HepG2 (cell line): ENCODE data around the gene MBTD1. TPM values are rescaled to one million over a fixed set of nuclear protein-coding genes. Genes with fewer than 3 reads are reported as not detected.
A peak's percentile ranks its signal among the peaks of the same experiment; 100 is the strongest.

Experiments used
- GRHL1 ChIP-seq: sonication (generic); formaldehyde crosslinking; conservative IDR thresholded peaks from 2 replicates; pipeline ENCODE4 v1.8.0; 2022; ENCODE audit warnings: missing genetic modification reagents
- HNF1A ChIP-seq, 2 experiments: sonication (generic) in 1 of 2; formaldehyde crosslinking in 1 of 2; IDR thresholded peaks; 2 replicates each; pipeline versions ENCODE4 v1.4.0 to v1.6.1; 2016 to 2020; ENCODE audit warnings: borderline replicate concordance in 1 of 2, low read depth in 1 of 2, mild to moderate bottlenecking in 1 of 2, missing genetic modification reagents in 1 of 2
- IRF2 ChIP-seq: IDR thresholded peaks from 2 replicates; pipeline ENCODE4 v1.6.1; 2018; ENCODE audit warnings: missing genetic modification reagents, missing compliant biosample characterization
- MTA3 ChIP-seq: sonication (generic); formaldehyde crosslinking; IDR thresholded peaks from 2 replicates; pipeline ENCODE4 v1.4.0; 2020; ENCODE audit warnings: missing genetic modification reagents
- NFYC ChIP-seq: IDR thresholded peaks from 2 replicates; pipeline ENCODE4 v1.6.1; 2016; ENCODE audit warnings: missing genetic modification reagents, missing compliant biosample characterization
- NR2F2 ChIP-seq: IDR thresholded peaks from 2 replicates; pipeline ENCODE4 v1.6.1; 2012; ENCODE audit warnings: low read depth, inconsistent platforms, borderline replicate concordance
- PCBP1 ChIP-seq: fragments of 200-400 bp; formaldehyde crosslinking; IDR thresholded peaks from 2 replicates; pipeline ENCODE4 v1.6.1; 2017; ENCODE audit warnings: mild to moderate bottlenecking, low read depth, low read length, borderline replicate concordance
- RAD51 ChIP-seq: fragments of 450-650 bp; IDR thresholded peaks from 2 replicates; pipeline ENCODE4 v1.6.1; 2016; ENCODE audit warnings: borderline replicate concordance
- RBFOX2 ChIP-seq: fragments of 200-400 bp; formaldehyde crosslinking; IDR thresholded peaks from 2 replicates; pipeline ENCODE4 v1.6.1; 2017; ENCODE audit warnings: low read depth, mild to moderate bottlenecking, low read length
- SAP130 ChIP-seq: IDR thresholded peaks from 2 replicates; pipeline ENCODE4 v1.6.1; 2016; ENCODE audit warnings: low read depth
- ZNF274 ChIP-seq: sonication (generic); formaldehyde crosslinking; IDR thresholded peaks from 2 replicates; pipeline ENCODE4 v1.5.1; 2020; ENCODE audit warnings: mild to moderate bottlenecking, missing genetic modification reagents
- ZNF382 ChIP-seq: sonication (generic); formaldehyde crosslinking; IDR thresholded peaks from 2 replicates; pipeline ENCODE4 v1.5.0; 2020; ENCODE audit warnings: missing genetic modification reagents, mild to moderate bottlenecking, borderline replicate concordance
- ZNF512 ChIP-seq: sonication (generic); formaldehyde crosslinking; IDR thresholded peaks from 2 replicates; pipeline ENCODE4 v1.4.0; 2020; ENCODE audit warnings: mild to moderate bottlenecking, missing genetic modification reagents
- ZNF724P ChIP-seq: sonication (generic); formaldehyde crosslinking; IDR thresholded peaks from 2 replicates; pipeline ENCODE4 v1.8.0; 2022; ENCODE audit warnings: missing genetic modification reagents, borderline replicate concordance
- ZNF883 ChIP-seq: sonication (generic); formaldehyde crosslinking; IDR thresholded peaks from 2 replicates; pipeline ENCODE4 v1.5.1; 2020; ENCODE audit warnings: mild to moderate bottlenecking, missing genetic modification reagents; ENCODE audit errors: not compliant biosample characterization
- polyA plus RNA-seq, 8 experiments: library from polyadenylated mRNA; depleted of rRNA in 3 of 8; stranded (reverse) in 7 of 8; unstranded in 1 of 8; fragments of >200 nt; fragmentation: Illumina TruSeq in 4 of 8; extraction: Trizol in 4 of 8; gene quantifications; 2 replicates each; pipeline versions ENCODE4 v1.2.1 to v1.2.3, GENCODE V29; 2011 to 2016; ENCODE audit warnings: low read depth in 4 of 8, missing spikeins in 1 of 8, mixed read lengths in 1 of 8; ENCODE audit not compliant: insufficient read depth in 1 of 8
- total RNA-seq, 5 experiments: library from RNA; depleted of rRNA; stranded (reverse); fragments of >200 nt; fragmentation: Illumina TruSeq; extraction: Trizol; gene quantifications; 2 replicates each; pipeline ENCODE4 v1.2.3, GENCODE V29; 2016; ENCODE audit warnings: low read depth in 1 of 5
- TF ChIP-seq, protein P1 (sequence below): sonication (generic); formaldehyde crosslinking; conservative IDR thresholded peaks from 2 replicates; pipeline ENCODE4 v1.4.0; 2020; ENCODE audit warnings: missing genetic modification reagents
- TF ChIP-seq, protein P2 (sequence below): sonication (generic); formaldehyde crosslinking; IDR thresholded peaks from 2 replicates; pipeline ENCODE4 v1.5.1; 2020; ENCODE audit warnings: mild to moderate bottlenecking, moderate library complexity, missing genetic modification reagents

The MBTD1 gene
- total and polyA plus RNA-seq, 2 of the 13 experiments (the other 11 are each of a cell fraction or from before 2014, with no cell fraction given), result 20.9 TPM

- TF ChIP-seq, protein P1, sequence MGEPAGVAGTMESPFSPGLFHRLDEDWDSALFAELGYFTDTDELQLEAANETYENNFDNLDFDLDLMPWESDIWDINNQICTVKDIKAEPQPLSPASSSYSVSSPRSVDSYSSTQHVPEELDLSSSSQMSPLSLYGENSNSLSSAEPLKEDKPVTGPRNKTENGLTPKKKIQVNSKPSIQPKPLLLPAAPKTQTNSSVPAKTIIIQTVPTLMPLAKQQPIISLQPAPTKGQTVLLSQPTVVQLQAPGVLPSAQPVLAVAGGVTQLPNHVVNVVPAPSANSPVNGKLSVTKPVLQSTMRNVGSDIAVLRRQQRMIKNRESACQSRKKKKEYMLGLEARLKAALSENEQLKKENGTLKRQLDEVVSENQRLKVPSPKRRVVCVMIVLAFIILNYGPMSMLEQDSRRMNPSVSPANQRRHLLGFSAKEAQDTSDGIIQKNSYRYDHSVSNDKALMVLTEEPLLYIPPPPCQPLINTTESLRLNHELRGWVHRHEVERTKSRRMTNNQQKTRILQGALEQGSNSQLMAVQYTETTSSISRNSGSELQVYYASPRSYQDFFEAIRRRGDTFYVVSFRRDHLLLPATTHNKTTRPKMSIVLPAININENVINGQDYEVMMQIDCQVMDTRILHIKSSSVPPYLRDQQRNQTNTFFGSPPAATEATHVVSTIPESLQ, result no peak
- TF ChIP-seq IRF2 (CRISPR knock-in tag) (no peak), RAD51 (no peak), ZNF883 (CRISPR knock-in tag) (no peak), SAP130 (CRISPR knock-in tag) (peak; percentile 33; the same call in 1 of the 2 replicates), ZNF512 (CRISPR knock-in tag) (no peak), NFYC (CRISPR knock-in tag) (no peak), ZNF382 (CRISPR knock-in tag) (no peak), HNF1A (IDR thresholded peaks at IDR 0.05; ENCODE audit: low read depth) (no peak), HNF1A (CRISPR knock-in tag; IDR thresholded peaks at IDR 0.05; ENCODE audit: borderline replicate concordance) (no peak), PCBP1 (no peak), RBFOX2 (peak; percentile 21; the same call in 1 of the 2 replicates), NR2F2 (peak; percentile 15; the same call in 1 of the 2 replicates), ZNF724P (CRISPR knock-in tag) (no peak), ZNF274 (no peak), MTA3 (CRISPR knock-in tag) (no peak), GRHL1 (CRISPR knock-in tag) (no peak)
- TF ChIP-seq, protein P2, sequence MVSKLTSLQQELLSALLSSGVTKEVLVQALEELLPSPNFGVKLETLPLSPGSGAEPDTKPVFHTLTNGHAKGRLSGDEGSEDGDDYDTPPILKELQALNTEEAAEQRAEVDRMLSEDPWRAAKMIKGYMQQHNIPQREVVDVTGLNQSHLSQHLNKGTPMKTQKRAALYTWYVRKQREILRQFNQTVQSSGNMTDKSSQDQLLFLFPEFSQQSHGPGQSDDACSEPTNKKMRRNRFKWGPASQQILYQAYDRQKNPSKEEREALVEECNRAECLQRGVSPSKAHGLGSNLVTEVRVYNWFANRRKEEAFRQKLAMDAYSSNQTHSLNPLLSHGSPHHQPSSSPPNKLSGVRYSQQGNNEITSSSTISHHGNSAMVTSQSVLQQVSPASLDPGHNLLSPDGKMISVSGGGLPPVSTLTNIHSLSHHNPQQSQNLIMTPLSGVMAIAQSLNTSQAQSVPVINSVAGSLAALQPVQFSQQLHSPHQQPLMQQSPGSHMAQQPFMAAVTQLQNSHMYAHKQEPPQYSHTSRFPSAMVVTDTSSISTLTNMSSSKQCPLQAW, result no peak
These were observed 889 bp downstream of the MBTD1 start (continued) for GRCh38 chr17:51258756-51259563.
